NCI-H2196 (cell line): ENCODE measurements around the gene CYGB.
"Not testable (repeated sequence)": the region's sequence is repeated elsewhere in the genome, so short reads cannot be mapped to it uniquely, and the experiment has no call there.

ENCODE experiments used
- DNase-seq: peaks from one replicate; lab custom pipeline; 2025; ENCODE audit not compliant: unreplicated experiment; lab: John Stamatoyannopoulos, UW

Gene CYGB

GRCh38 chr17:76567634-76568432, 30.3 kb upstream of the CYGB start:
- no peak for DNase-seq

- DNase-seq = no peak
Measured at GRCh38 chr17:76566988-76567431, 29.5 kb upstream of the CYGB start.

GRCh38 chr17:76566613-76566943, 29.1 kb upstream of the CYGB start:
- no peak for DNase-seq

- DNase-seq = no peak
Measured at GRCh38 chr17:76565728-76566612, 28.5 kb upstream of the CYGB start.

GRCh38 chr17:76564991-76565727, 27.6 kb upstream of the CYGB start:
- DNase-seq = not testable (repeated sequence)

- DNase-seq = not testable (repeated sequence)
Measured at GRCh38 chr17:76563359-76563758, 25.9 kb upstream of the CYGB start.

- DNase-seq = peak; percentile 34
Measured at GRCh38 chr17:76562734-76563148, 25.2 kb upstream of the CYGB start.

GRCh38 chr17:76561799-76562268, 24.3 kb upstream of the CYGB start:
- no peak for DNase-seq

- DNase-seq = no peak
Measured at GRCh38 chr17:76561332-76561731, 23.8 kb upstream of the CYGB start.

- DNase-seq = no peak
Measured at GRCh38 chr17:76560877-76561221, 23.3 kb upstream of the CYGB start.

GRCh38 chr17:76560036-76560876, 22.7 kb upstream of the CYGB start:
- DNase-seq = no peak

- not testable (repeated sequence) for DNase-seq
Measured at GRCh38 chr17:76559460-76559859, 22.0 kb upstream of the CYGB start.

- peak; percentile 65 for DNase-seq
Measured at GRCh38 chr17:76558198-76559095, 20.9 kb upstream of the CYGB start.

GRCh38 chr17:76557368-76558197, 20.1 kb upstream of the CYGB start:
- peak; percentile 99 for DNase-seq

- DNase-seq = peak; percentile 64
Measured at GRCh38 chr17:76556765-76557367, 19.4 kb upstream of the CYGB start.

- DNase-seq = peak; percentile 91
Measured at GRCh38 chr17:76554131-76554530, 16.6 kb upstream of the CYGB start.

GRCh38 chr17:76553178-76553908, 15.8 kb upstream of the CYGB start:
- no peak for DNase-seq
